Activated T-cell treated with anti-CD3 and anti-CD28 coated beads, Interleukin-2, amount 50 U/mL, for 72 hours (primary cell): ENCODE measurements around the gene CCDC28A. TPM values are rescaled to one million over a fixed set of nuclear protein-coding genes. Genes with fewer than 3 reads are reported as not detected.

Source experiments
- ATAC-seq, 2 donors: fragments of 150-1000 bp; cut with Tn5 transposase; replicated peaks in 1 of 2; 2 replicates each; pipeline ENCODE4 v1.10.0; 2021; ENCODE audit warnings: moderate library complexity in 2 of 2, mild to moderate bottlenecking in 1 of 2
- DNase-seq, 2 donors: peaks; one replicate each; pipeline ENCODE4 v3.0.0; 2021 to 2022; ENCODE audit warnings: mixed read lengths in 1 of 2
- H3K27ac Mint-ChIP-seq: one replicate; pipeline ENCODE4 v1.8.0; 2022; ENCODE audit warnings: mild to moderate bottlenecking, moderate library complexity, mixed read lengths
- H3K27me3 Mint-ChIP-seq: one replicate; pipeline ENCODE4 v1.8.0; 2022; ENCODE audit warnings: low read depth, mixed read lengths
- H3K36me3 Mint-ChIP-seq, 2 donors: one replicate each; pipeline ENCODE4 v1.8.0; 2022; ENCODE audit warnings: mixed read lengths in 2 of 2, mild to moderate bottlenecking in 1 of 2; ENCODE audit not compliant: insufficient read depth in 2 of 2
- H3K4me1 Mint-ChIP-seq: one replicate; pipeline ENCODE4 v1.8.0; 2022; ENCODE audit warnings: low read depth, mixed read lengths
- H3K4me3 Mint-ChIP-seq, 2 donors: one replicate each; pipeline ENCODE4 v1.8.0; 2022; ENCODE audit warnings: mild to moderate bottlenecking in 2 of 2, mixed read lengths in 2 of 2, moderate library complexity in 2 of 2
- H3K9me3 Mint-ChIP-seq, 2 donors: one replicate each; pipeline ENCODE4 v1.8.0; 2022; ENCODE audit warnings: mixed read lengths in 2 of 2
- total RNA-seq, 2 donors: library from RNA; stranded (reverse); gene quantifications; one replicate each; pipeline ENCODE4 v1.2.3, GENCODE V29; 2022

CCDC28A gene
- total RNA-seq, 2 donors from 2014 or later: 41.2 to 41.9 TPM

DNA sequence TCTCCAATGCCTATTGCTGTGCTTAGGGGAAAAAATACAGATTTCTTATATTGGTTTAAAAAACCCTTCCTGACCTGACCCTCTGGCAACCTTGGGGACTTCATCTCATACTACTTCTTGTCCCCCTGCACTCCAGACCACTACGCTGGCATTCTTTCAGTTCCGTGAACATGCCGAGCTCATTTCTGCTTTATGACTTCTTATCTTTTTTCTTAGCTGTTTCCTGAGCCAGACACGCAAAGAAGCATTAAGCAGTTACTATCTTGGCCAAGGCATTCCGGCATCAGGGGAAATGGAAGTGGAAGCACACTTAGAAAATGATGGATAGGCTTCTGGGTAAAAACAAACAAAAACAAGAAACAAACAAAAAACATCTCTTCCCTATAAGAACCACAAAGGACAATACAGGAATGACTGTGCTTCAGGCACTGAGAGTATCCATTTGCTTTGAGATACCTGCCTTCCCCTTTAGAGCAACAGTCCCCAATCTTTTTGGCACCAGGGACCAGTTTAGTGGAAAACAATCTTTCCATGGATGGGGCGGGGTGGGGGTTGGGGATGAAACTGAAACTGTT, 4.4 kb upstream of the CCDC28A start:
- no peaks in the 10 kb centered on the region for H3K9me3 Mint-ChIP-seq
- peaks cover 34% of the 10 kb centered on the region for H3K4me1 Mint-ChIP-seq
- H3K27ac Mint-ChIP-seq: peak overlapping the region; percentile 29

DNA sequence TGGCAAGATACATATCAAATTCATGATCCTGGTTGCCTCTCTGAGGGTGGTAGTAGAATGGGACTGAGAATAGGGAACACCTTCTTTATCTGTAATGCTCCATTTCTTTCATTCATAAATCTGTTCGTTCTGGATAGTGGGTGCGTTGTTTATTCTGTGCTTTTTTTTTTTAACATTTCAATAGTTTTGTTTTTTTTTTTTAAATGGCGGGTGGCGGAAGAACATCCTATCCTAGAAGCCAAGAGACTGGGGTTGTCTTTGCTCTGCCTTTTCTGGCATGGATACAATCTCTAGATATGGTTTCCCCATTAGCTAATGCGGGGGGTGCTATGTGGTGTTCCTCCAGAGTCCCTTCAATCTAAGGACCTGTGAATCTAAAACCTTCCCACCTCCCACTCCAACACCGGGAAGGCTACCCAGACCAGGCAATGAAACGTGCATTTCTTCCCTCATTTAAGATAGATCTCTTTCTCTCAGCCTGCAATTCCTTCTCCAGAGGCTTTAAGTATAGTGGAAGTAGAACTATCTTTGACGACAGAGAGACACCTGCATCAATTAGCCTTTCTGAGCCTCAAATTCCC, 883 bp upstream of the CCDC28A start:
- Mint-ChIP-seq H3K4me1 (peaks cover 50% of the 10 kb centered on the region), H3K27me3 (no peaks in the 10 kb centered on the region), H3K27ac (peak overlapping the region; percentile 100), H3K4me3 (peak overlapping the region; percentile 99 to 100), H3K36me3 (peaks cover 0 to 2% of the 10 kb centered on the region in 2 donors), H3K9me3 (no peaks in the 10 kb centered on the region)
- no peak for DNase-seq
- ATAC-seq: no peak

More for the DNA sequence above, 4.4 kb upstream of the CCDC28A start:
- Mint-ChIP-seq H3K27me3 (no peaks in the 10 kb centered on the region), H3K36me3 (no peaks in the 10 kb centered on the region), H3K4me3 (peak overlapping the region; percentile 20 to 27)
- DNase-seq: no peak
- ATAC-seq: no peak

DNA sequence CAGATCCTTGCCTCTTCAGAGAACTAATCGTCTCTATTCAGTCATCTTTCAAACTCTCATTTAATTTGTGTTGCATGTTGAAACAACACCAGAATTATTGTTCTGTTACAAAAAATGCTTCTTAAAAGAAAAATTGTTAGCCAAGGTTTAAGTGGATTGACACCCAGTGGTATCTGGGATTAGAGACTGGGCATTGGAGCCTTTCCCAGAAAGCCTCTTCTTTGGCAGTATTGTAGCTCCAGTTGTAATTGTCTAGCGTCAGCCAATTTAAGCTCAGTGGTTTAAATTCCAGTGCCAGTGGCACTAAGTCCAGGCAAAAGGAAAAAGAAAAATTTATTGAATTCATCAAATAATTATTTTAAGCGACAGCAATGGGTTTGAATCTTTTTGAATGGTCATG, 801 bp downstream of the CCDC28A start:
- no peak for DNase-seq
- Mint-ChIP-seq H3K9me3 (no peaks in the 10 kb centered on the region), H3K4me3 (peak overlapping the region; percentile 99 to 100), H3K36me3 (peaks cover 0 to 2% of the 10 kb centered on the region in 2 donors), H3K4me1 (peaks cover 38% of the 10 kb centered on the region), H3K27ac (peak overlapping the region; percentile 100), H3K27me3 (no peaks in the 10 kb centered on the region)
- no peak for ATAC-seq

GRCh38 chr6:138776659-138777058, 3.1 kb downstream of the CCDC28A start:
- no peak for ATAC-seq
- Mint-ChIP-seq H3K27me3 (no peaks in the 10 kb centered on the region), H3K36me3 (peaks cover 0 to 2% of the 10 kb centered on the region in 2 donors), H3K9me3 (no peaks in the 10 kb centered on the region), H3K4me3 (no peak overlapping the region), H3K27ac (no peak overlapping the region), H3K4me1 (peaks cover 36% of the 10 kb centered on the region)
- no peak for DNase-seq

GRCh38 chr6:138778331-138778730, 4.8 kb downstream of the CCDC28A start:
- Mint-ChIP-seq H3K4me1 (peaks cover 19% of the 10 kb centered on the region), H3K27ac (no peak overlapping the region), H3K4me3 (no peak overlapping the region), H3K9me3 (no peaks in the 10 kb centered on the region), H3K36me3 (peaks cover 2% of the 10 kb centered on the region in 2 donors), H3K27me3 (no peaks in the 10 kb centered on the region)
- DNase-seq (no peak), ATAC-seq (no peak)

DNA sequence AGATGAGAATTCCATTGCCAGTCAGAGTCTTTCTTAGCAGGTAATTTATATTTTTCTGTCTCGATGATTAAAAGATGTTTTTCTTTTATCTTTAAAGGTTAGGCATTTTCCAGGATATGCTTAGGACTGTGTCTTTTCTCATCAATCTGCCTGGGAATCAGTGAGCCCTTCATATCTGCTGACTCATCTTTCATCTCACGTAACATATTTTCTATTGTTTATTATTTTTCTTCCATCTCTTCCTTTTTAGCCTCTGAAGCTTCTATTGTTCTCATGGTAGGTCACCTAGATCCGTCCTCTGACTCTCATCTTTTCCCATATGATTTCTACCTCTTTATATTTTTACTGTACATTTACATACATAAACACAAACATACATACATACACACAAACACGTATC, 8.7 kb downstream of the CCDC28A start:
- Mint-ChIP-seq H3K4me1 (peaks cover 4% of the 10 kb centered on the region), H3K27me3 (no peaks in the 10 kb centered on the region), H3K36me3 (peaks cover 1 to 2% of the 10 kb centered on the region in 2 donors), H3K9me3 (no peaks in the 10 kb centered on the region), H3K27ac (peak overlapping the region; percentile 95), H3K4me3 (no peak overlapping the region)
- ATAC-seq: no peak
- DNase-seq: no peak

DNA sequence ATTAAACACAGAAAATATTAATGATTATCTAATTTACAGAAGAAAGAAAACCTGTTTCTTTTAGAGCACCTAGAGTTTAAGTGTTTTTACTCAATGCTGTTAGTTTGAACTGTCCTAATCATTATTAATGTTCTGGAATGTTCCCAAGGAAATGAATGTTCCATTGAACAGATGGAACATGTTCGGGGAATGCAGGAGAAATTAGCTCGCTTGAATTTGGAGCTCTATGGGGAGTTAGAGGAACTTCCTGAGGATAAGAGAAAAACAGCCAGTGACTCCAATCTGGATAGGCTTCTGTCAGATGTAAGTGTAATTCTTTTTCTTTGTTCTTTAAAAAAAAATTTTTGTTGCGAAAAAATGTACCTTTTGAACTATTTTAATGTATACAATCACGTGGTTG, 11.5 kb downstream of the CCDC28A start:
- ATAC-seq: no peak
- Mint-ChIP-seq H3K9me3 (no peaks in the 10 kb centered on the region), H3K27me3 (no peaks in the 10 kb centered on the region), H3K27ac (no peak overlapping the region), H3K36me3 (peaks cover 2 to 5% of the 10 kb centered on the region in 2 donors), H3K4me1 (peaks cover 7% of the 10 kb centered on the region), H3K4me3 (no peak overlapping the region)
- no peak for DNase-seq

GRCh38 chr6:138785980-138786379, 12.4 kb downstream of the CCDC28A start:
- Mint-ChIP-seq H3K4me3 (no peak overlapping the region), H3K4me1 (peaks cover 7% of the 10 kb centered on the region), H3K36me3 (peaks cover 2 to 8% of the 10 kb centered on the region in 2 donors), H3K27me3 (no peaks in the 10 kb centered on the region), H3K9me3 (no peaks in the 10 kb centered on the region), H3K27ac (no peak overlapping the region)
- no peak for ATAC-seq
- no peak for DNase-seq

DNA sequence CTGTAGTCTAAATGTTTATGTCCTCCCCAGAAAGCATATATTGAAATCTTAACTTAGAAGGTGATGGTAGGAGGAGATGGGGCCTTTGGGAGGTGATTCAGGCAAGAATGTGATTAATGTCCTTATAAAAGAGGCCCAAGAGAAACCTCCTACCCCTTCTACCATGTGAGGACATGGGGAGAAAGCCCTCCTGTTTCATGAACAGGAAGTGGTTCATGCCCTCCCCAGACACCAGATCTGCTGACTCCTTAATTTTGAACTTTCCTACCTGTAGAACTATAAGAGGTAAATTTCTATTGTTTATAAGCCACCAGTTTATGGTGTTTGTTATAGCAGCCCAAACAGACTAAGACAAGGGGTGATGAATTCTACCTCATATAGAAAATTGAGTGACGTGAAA, 13.6 kb downstream of the CCDC28A start:
- peaks cover 7% of the 10 kb centered on the region for H3K4me1 Mint-ChIP-seq

DNA sequence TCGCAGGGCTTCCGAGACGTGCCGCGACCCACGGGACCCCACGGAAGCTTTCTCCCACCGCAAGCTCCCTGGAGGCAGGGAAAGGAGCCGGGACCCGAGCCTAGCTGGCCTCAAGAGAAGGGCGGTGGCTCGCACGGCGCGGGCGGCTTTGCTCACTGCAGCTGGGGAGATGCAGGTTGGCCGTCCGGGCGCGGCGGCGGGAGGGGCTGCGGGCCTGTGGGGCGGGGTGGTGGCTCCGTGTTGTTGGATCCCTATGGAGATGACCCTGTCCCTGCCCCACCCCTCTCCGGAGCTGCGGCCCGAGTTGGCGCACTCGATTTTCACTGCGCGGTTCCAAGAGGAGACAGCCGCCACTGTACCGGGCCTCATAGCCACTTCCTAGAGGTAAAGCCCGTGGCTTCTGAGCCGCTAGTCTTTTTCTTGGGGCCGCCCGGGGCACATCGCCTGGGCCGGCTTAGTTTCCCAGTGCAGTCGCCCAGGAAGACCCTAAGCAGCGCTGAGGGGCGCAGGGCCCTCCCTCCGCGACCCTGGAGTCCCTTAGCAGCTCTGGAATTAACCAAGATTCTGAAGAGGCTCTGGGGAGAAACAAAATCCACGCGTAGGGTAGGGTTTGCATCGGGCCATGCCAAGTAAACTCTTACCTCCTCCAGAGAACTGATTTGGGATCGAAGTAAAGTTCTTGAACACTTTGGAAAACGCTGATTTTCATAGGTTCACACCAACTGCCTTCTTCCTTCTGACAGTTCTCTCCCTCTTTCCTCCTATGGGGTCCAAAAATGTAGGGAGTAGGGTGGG, 22.4 kb downstream of the CCDC28A start, which contains the start of gene ECT2L:
Gene ECT2L (plus strand): TSS at position 279 of the 795 bp plus-strand sequence. CDS start 17,188 bp downstream, outside the sequence.
- Mint-ChIP-seq H3K27ac (no peak within 1 kb of the TSS), H3K36me3 (no peaks in the 10 kb centered on the region), H3K4me1 (peaks cover 13% of the 10 kb centered on the region), H3K27me3 (peaks cover 15% of the 10 kb centered on the region), H3K4me3 (peak within 1 kb of the TSS in 1 of 2 donors; percentile 50), H3K9me3 (no peaks in the 10 kb centered on the region)
- DNase-seq (no peak), ATAC-seq (peak in 1 of 2 donors; percentile 46)

More for the DNA sequence above, 13.6 kb downstream of the CCDC28A start:
- ATAC-seq (peak in 1 of 2 donors; percentile 42), DNase-seq (no peak)
- H3K4me3 Mint-ChIP-seq: no peak overlapping the region
- H3K36me3 Mint-ChIP-seq: peaks cover 0 to 8% of the 10 kb centered on the region in 2 donors
- peak overlapping the region; percentile 63 for H3K27ac Mint-ChIP-seq
- no peaks in the 10 kb centered on the region for H3K27me3 Mint-ChIP-seq
- H3K9me3 Mint-ChIP-seq: no peaks in the 10 kb centered on the region

DNA sequence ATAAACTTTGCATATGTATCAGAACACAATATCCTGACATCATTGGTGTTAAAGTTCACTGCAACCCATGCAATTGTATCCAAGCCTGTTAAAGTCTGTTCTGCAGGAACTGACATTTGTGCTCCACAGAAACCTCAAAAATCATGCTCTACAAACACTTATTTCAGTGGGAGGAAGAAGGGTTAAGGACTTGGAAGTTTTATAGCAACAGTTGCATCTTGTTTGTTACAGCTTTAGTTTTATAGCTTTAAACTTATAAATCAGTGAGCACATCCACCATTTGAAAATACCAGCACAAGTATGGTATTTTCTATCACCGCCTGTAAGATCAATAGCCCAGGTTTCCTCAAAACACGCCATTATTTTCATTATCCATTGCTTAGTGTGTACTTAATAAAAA, 23.2 kb downstream of the CCDC28A start:
- ATAC-seq (no peak), DNase-seq (no peak)
- Mint-ChIP-seq H3K27ac (no peak overlapping the region), H3K4me1 (peaks cover 13% of the 10 kb centered on the region), H3K9me3 (no peaks in the 10 kb centered on the region), H3K36me3 (no peaks in the 10 kb centered on the region), H3K27me3 (peaks cover 15% of the 10 kb centered on the region), H3K4me3 (no peak overlapping the region)

GRCh38 chr6:138797806-138798446, 24.4 kb downstream of the CCDC28A start:
- ATAC-seq (no peak), DNase-seq (no peak)
- no peaks in the 10 kb centered on the region for H3K9me3 Mint-ChIP-seq
- no peaks in the 10 kb centered on the region for H3K36me3 Mint-ChIP-seq
- H3K27ac Mint-ChIP-seq: no peak overlapping the region
- peaks cover 13% of the 10 kb centered on the region for H3K4me1 Mint-ChIP-seq
- H3K4me3 Mint-ChIP-seq: no peak overlapping the region
- peaks cover 15% of the 10 kb centered on the region for H3K27me3 Mint-ChIP-seq
